GM12878 (cell line): Measurements from ENCODE around the gene AMN. TPM values are rescaled to one million over a fixed set of nuclear protein-coding genes. Genes with fewer than 3 reads are reported as not detected.

Experiments used
- MTA3 ChIP-seq: IDR thresholded peaks from 2 replicates; pipeline ENCODE4 v1.6.1; 2012; ENCODE audit warnings: low read length, inconsistent platforms, borderline replicate concordance
- POU2F2 ChIP-seq: IDR thresholded peaks from 3 replicates; pipeline ENCODE4 v1.6.1; 2011; ENCODE audit warnings: low read depth, mild to moderate bottlenecking, low read length, borderline replicate concordance
- SMC3 ChIP-seq: IDR thresholded peaks from 2 replicates; pipeline ENCODE4 v1.6.1; 2011; ENCODE audit warnings: low read length, improper control_type of control experiment, borderline replicate concordance
- polyA plus RNA-seq, 11 experiments: library from polyadenylated mRNA; depleted of rRNA in 4 of 11; unstranded in 6 of 11; stranded (reverse) in 5 of 11; fragments of >200 nt; fragmentation: Nextera tagmentation in 4 of 11; fragmentation: Illumina TruSeq in 1 of 11; extraction: Ambion mirVana in 4 of 11; extraction: Trizol in 1 of 11; gene quantifications; 1 replicate in 1 of 11; 2 replicates in 10 of 11; pipeline versions ENCODE4 v1.2.1 to v1.2.3, GENCODE V29; 2011 to 2016; ENCODE audit warnings: inconsistent platforms in 2 of 11, missing spikeins in 2 of 11, low read depth in 1 of 11
- total RNA-seq, 4 experiments: library from RNA; depleted of rRNA in 3 of 4; stranded (reverse); fragments of >200 nt in 3 of 4; fragmentation: Illumina TruSeq in 1 of 4; extraction: Trizol in 1 of 4; gene quantifications; 2 replicates each; pipeline versions ENCODE4 v1.2.1 to v1.2.3, GENCODE V29; 2013 to 2021
- TF ChIP-seq, protein P1 (sequence below): fragments of 450-650 bp; IDR thresholded peaks from 2 replicates; pipeline ENCODE4 v1.6.1; 2018; ENCODE audit warnings: mild to moderate bottlenecking, low read depth, moderate library complexity; ENCODE audit not compliant: partially characterized antibody
- TF ChIP-seq, protein P2 (sequence below): fragments of 450-650 bp; IDR thresholded peaks from 2 replicates; pipeline ENCODE4 v1.6.1; 2016; ENCODE audit warnings: mild to moderate bottlenecking
- TF ChIP-seq, protein P3 (sequence below): fragments of 450-650 bp; IDR thresholded peaks from 2 replicates; pipeline ENCODE4 v1.6.1; 2017; ENCODE audit warnings: mild to moderate bottlenecking, low read depth, inconsistent platforms; ENCODE audit not compliant: poor library complexity, severe bottlenecking

The AMN gene
- total and polyA plus RNA-seq, 10 of the 15 experiments (the other 5 are each of a cell fraction or from before 2014, with no cell fraction given) = 0.03 to 0.33 (median 0.11) TPM; not detected in 6

DNA sequence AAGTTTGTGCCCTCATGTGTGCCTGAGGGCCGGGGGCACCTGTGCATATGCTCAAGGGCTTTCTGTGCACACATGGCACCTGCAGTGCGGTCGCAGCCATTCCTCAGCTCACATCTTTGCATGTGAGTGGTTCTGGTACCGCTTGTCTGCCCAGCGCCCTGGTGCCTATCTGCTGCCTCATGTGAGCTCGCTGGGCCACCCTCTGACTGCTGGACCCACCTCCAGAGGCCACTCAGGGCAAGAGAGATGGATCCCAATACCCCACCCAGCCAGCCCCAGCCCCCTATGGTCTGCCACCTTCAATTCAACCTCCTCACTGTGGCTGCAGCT is 5.4 kb upstream of the AMN start (continued):
- TF ChIP-seq, protein P1, sequence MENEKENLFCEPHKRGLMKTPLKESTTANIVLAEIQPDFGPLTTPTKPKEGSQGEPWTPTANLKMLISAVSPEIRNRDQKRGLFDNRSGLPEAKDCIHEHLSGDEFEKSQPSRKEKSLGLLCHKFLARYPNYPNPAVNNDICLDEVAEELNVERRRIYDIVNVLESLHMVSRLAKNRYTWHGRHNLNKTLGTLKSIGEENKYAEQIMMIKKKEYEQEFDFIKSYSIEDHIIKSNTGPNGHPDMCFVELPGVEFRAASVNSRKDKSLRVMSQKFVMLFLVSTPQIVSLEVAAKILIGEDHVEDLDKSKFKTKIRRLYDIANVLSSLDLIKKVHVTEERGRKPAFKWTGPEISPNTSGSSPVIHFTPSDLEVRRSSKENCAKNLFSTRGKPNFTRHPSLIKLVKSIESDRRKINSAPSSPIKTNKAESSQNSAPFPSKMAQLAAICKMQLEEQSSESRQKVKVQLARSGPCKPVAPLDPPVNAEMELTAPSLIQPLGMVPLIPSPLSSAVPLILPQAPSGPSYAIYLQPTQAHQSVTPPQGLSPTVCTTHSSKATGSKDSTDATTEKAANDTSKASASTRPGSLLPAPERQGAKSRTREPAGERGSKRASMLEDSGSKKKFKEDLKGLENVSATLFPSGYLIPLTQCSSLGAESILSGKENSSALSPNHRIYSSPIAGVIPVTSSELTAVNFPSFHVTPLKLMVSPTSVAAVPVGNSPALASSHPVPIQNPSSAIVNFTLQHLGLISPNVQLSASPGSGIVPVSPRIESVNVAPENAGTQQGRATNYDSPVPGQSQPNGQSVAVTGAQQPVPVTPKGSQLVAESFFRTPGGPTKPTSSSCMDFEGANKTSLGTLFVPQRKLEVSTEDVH = no peak
- TF ChIP-seq SMC3 = no peak
- TF ChIP-seq, protein P2, sequence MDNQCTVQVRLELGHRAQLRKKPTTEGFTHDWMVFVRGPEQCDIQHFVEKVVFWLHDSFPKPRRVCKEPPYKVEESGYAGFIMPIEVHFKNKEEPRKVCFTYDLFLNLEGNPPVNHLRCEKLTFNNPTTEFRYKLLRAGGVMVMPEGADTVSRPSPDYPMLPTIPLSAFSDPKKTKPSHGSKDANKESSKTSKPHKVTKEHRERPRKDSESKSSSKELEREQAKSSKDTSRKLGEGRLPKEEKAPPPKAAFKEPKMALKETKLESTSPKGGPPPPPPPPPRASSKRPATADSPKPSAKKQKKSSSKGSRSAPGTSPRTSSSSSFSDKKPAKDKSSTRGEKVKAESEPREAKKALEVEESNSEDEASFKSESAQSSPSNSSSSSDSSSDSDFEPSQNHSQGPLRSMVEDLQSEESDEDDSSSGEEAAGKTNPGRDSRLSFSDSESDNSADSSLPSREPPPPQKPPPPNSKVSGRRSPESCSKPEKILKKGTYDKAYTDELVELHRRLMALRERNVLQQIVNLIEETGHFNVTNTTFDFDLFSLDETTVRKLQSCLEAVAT = no peak
- 0 out of 3 replicates have a peak, but pooled peaks have one; percentile 18 for TF ChIP-seq POU2F2
- TF ChIP-seq, protein P3, sequence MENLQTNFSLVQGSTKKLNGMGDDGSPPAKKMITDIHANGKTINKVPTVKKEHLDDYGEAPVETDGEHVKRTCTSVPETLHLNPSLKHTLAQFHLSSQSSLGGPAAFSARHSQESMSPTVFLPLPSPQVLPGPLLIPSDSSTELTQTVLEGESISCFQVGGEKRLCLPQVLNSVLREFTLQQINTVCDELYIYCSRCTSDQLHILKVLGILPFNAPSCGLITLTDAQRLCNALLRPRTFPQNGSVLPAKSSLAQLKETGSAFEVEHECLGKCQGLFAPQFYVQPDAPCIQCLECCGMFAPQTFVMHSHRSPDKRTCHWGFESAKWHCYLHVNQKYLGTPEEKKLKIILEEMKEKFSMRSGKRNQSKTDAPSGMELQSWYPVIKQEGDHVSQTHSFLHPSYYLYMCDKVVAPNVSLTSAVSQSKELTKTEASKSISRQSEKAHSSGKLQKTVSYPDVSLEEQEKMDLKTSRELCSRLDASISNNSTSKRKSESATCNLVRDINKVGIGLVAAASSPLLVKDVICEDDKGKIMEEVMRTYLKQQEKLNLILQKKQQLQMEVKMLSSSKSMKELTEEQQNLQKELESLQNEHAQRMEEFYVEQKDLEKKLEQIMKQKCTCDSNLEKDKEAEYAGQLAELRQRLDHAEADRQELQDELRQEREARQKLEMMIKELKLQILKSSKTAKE = no peak
- TF ChIP-seq MTA3 = no peak
- TF ChIP-seq, all 136 proteins: peak for 3
